Measurements from ENCODE around the gene IGF2BP2. TPM values are rescaled to one million over a fixed set of nuclear protein-coding genes. Genes with fewer than 3 reads are reported as not detected.

IGF2BP2 gene
- total and polyA plus RNA-seq, 2 of the 13 experiments (the other 11 are each of a cell fraction or from before 2014, with no cell fraction given), result 6.5 to 46.0 TPM

GRCh38 chr3:185874119-185874518 lies 49.3 kb upstream of the IGF2BP2 start:
- Histone ChIP-seq H3K27ac (ENCODE audit: extremely low read length, insufficient read depth, low read length) (no peak overlapping the region), H4K20me1 (ENCODE audit: insufficient read depth, low read length) (no peaks in the 10 kb centered on the region), H3K9ac (ENCODE audit: insufficient read depth, low read depth, low read length) (no peak overlapping the region), H3K4me3 (replicated peaks in 1 of 3; ENCODE audit: insufficient read depth in 1 of 3, low read depth in 2 of 3, low read length in 3 of 3) (no peak overlapping the region), H3K79me2 (ENCODE audit: insufficient read depth, low read length) (no peaks in the 10 kb centered on the region), H3K4me2 (ENCODE audit: low read depth, low read length) (peak overlapping the region; percentile 46), H3K27me3 (ENCODE audit: control insufficient read depth in 1 of 2, insufficient read depth in 2 of 2, low read length in 2 of 2) (0 out of 5 replicates have a peak, but pooled peaks cover 0 to 2% of the 10 kb centered on the region in 2 experiments), H3K9me3 (ENCODE audit: low read length) (no peaks in the 10 kb centered on the region), H3K36me3 (replicated peaks in 1 of 2; ENCODE audit: control insufficient read depth in 1 of 2, insufficient read depth in 2 of 2, low read length in 2 of 2) (no peaks in the 10 kb centered on the region), H3K4me1 (ENCODE audit: insufficient read depth, low read length) (peaks cover 13% of the 10 kb centered on the region; the same call in 1 of the 2 replicates), H2AFZ (ENCODE audit: low read length) (peak overlapping the region; percentile 40)
- FAIRE-seq (no peak), ATAC-seq (no peak), DNase-seq (ENCODE audit: low spot score) (no peak)
- intact Hi-C loops (cut with micrococcal nuclease; ENCODE audit: unreplicated experiment) (no loop called here), in situ Hi-C loops (cut with HindIII; ENCODE audit: extremely low pct_ligation_motif_present, low pct_unique_long_range_greater_than_20kb) (no loop called here)
- no TSS peak for BruUV-seq (replicated peaks)
- POLR2A ChIA-PET, result interaction anchor here (1.0 kb wide), 1 partner anchor 39 kb away, joined by 3 read pairs; no protein-coding TSS in a partner anchor
- WGBS (ENCODE audit: low lambda C conversion rate), result 32% methylated on average over 9 of the region's 9 CpGs
- CTCF ChIA-PET (ENCODE audit: low intra/inter-chr PET ratio, low total read pairs), result no interaction called here
- TF ChIP-seq HOXA9 (CRISPR knock-in tag; IDR thresholded peaks at IDR 0.05; ENCODE audit: borderline replicate concordance) (no peak), DMTF1 (CRISPR knock-in tag; IDR thresholded peaks at IDR 0.05) (no peak), ZNF317 (CRISPR knock-in tag; IDR thresholded peaks at IDR 0.05) (no peak), WIZ (CRISPR knock-in tag; IDR thresholded peaks at IDR 0.05) (no peak), CREB1 (IDR thresholded peaks at IDR 0.05) (no peak), CREB1 (CRISPR knock-in tag; IDR thresholded peaks at IDR 0.05) (no peak), GABPA (IDR thresholded peaks at IDR 0.05; ENCODE audit: low read depth, low read length) (no peak), GABPA (CRISPR knock-in tag; IDR thresholded peaks at IDR 0.05; ENCODE audit: low read depth) (peak; percentile 46; the same call in 1 of the 2 replicates)
- TF ChIP-seq, protein P1, sequence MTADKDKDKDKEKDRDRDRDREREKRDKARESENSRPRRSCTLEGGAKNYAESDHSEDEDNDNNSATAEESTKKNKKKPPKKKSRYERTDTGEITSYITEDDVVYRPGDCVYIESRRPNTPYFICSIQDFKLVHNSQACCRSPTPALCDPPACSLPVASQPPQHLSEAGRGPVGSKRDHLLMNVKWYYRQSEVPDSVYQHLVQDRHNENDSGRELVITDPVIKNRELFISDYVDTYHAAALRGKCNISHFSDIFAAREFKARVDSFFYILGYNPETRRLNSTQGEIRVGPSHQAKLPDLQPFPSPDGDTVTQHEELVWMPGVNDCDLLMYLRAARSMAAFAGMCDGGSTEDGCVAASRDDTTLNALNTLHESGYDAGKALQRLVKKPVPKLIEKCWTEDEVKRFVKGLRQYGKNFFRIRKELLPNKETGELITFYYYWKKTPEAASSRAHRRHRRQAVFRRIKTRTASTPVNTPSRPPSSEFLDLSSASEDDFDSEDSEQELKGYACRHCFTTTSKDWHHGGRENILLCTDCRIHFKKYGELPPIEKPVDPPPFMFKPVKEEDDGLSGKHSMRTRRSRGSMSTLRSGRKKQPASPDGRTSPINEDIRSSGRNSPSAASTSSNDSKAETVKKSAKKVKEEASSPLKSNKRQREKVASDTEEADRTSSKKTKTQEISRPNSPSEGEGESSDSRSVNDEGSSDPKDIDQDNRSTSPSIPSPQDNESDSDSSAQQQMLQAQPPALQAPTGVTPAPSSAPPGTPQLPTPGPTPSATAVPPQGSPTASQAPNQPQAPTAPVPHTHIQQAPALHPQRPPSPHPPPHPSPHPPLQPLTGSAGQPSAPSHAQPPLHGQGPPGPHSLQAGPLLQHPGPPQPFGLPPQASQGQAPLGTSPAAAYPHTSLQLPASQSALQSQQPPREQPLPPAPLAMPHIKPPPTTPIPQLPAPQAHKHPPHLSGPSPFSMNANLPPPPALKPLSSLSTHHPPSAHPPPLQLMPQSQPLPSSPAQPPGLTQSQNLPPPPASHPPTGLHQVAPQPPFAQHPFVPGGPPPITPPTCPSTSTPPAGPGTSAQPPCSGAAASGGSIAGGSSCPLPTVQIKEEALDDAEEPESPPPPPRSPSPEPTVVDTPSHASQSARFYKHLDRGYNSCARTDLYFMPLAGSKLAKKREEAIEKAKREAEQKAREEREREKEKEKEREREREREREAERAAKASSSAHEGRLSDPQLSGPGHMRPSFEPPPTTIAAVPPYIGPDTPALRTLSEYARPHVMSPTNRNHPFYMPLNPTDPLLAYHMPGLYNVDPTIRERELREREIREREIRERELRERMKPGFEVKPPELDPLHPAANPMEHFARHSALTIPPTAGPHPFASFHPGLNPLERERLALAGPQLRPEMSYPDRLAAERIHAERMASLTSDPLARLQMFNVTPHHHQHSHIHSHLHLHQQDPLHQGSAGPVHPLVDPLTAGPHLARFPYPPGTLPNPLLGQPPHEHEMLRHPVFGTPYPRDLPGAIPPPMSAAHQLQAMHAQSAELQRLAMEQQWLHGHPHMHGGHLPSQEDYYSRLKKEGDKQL (CRISPR knock-in tag; IDR thresholded peaks at IDR 0.05; ENCODE audit: low read depth), result no peak
- TF ChIP-seq, protein P2, sequence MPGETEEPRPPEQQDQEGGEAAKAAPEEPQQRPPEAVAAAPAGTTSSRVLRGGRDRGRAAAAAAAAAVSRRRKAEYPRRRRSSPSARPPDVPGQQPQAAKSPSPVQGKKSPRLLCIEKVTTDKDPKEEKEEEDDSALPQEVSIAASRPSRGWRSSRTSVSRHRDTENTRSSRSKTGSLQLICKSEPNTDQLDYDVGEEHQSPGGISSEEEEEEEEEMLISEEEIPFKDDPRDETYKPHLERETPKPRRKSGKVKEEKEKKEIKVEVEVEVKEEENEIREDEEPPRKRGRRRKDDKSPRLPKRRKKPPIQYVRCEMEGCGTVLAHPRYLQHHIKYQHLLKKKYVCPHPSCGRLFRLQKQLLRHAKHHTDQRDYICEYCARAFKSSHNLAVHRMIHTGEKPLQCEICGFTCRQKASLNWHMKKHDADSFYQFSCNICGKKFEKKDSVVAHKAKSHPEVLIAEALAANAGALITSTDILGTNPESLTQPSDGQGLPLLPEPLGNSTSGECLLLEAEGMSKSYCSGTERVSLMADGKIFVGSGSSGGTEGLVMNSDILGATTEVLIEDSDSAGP (CRISPR knock-in tag; IDR thresholded peaks at IDR 0.05; ENCODE audit: borderline replicate concordance), result no peak
- TF ChIP-seq, protein P3, sequence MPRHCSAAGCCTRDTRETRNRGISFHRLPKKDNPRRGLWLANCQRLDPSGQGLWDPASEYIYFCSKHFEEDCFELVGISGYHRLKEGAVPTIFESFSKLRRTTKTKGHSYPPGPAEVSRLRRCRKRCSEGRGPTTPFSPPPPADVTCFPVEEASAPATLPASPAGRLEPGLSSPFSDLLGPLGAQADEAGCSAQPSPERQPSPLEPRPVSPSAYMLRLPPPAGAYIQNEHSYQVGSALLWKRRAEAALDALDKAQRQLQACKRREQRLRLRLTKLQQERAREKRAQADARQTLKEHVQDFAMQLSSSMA (CRISPR knock-in tag; IDR thresholded peaks at IDR 0.05), result no peak
